ENCODE results near the gene COX4I2.

GRCh38 chr20:31596831-31597480, 40.8 kb upstream of the COX4I2 start:
- TF ChIP-seq CTCF (IDR thresholded peaks at IDR 0.05): peak in 2 of 5 experiments; percentile 24 to 26
- no peak for TF ChIP-seq POLR2AphosphoS5 (IDR thresholded peaks at IDR 0.05)

All from transverse colon (tissue), 4 donors.